ENCODE measurements around the gene FAM200B.
"Not testable (repeated sequence)": the region's sequence is repeated elsewhere in the genome, so short reads cannot be mapped to it uniquely, and the experiment has no call there.

Gene FAM200B

DNA sequence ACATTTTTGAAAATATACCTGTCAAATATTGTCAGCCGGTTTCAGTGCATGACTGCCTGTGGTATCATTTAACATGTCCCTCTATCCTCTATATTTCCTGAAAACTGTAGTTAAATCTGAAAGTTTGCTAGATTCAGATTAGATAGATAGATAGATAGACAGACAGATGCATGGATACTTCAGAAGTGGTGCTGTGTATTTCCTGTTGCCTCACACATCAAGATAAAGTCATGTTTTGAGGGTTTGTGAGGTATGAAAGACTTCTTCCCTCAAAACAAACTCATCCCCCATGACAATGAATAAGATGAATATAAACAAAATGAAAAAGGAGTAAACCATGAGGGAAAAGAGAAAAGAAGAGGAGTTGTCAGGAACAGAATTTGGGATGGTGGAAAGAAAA is 15.2 kb downstream of the FAM200B start:
- FAIRE-seq = no peak

DNA sequence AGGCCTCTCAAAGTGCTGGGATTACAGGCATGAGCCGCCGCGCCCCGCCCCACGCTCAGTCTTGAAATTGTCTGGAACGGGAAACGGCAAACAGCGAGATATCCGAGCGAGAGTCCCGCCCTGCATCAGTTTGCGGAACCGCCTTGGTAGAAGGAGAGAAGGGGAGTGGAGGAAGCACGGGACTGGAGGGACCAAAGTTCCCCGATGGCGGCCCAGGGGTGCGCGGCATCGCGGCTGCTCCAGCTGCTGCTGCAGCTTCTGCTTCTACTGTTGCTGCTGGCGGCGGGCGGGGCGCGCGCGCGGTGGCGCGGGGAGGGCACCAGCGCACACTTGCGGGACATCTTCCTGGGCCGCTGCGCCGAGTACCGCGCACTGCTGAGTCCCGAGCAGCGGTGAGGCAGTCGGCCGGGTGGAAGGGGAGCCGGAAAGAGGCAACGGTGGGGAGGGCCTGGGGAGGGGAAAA is 21.3 kb downstream of the FAM200B start, which contains the start of gene BST1:
TSS of gene BST1 (plus strand) at position 125 of the 463 bp plus-strand sequence. CDS start at position 205, 80 bp downstream.
- no peak for FAIRE-seq

- no peak for FAIRE-seq
Observed at GRCh38 chr4:15703439-15703838, 21.8 kb downstream of the FAM200B start.

GRCh38 chr4:15704129-15704528 is 22.5 kb downstream of the FAM200B start:
- FAIRE-seq = no peak

- no peak for FAIRE-seq
Observed at GRCh38 chr4:15706646-15707362, 25.2 kb downstream of the FAM200B start.

DNA sequence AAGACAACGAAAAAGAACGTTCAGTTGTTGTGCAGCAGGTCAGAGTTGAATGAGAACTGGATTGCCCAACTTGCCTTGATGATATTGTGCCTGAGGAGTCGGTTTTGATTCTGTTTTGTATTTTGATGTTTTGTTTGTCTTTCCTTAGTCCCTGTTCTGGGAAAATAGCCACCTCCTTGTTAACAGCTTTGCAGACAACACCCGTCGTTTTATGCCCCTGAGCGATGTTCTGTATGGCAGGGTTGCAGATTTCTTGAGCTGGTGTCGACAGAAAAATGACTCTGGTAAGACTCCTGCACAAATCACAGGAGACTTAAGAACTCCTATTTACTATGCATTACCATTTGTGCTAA is 25.7 kb downstream of the FAM200B start:
- no peak for FAIRE-seq

GRCh38 chr4:15711762-15712161 is 30.1 kb downstream of the FAM200B start:
- no peak for FAIRE-seq

DNA sequence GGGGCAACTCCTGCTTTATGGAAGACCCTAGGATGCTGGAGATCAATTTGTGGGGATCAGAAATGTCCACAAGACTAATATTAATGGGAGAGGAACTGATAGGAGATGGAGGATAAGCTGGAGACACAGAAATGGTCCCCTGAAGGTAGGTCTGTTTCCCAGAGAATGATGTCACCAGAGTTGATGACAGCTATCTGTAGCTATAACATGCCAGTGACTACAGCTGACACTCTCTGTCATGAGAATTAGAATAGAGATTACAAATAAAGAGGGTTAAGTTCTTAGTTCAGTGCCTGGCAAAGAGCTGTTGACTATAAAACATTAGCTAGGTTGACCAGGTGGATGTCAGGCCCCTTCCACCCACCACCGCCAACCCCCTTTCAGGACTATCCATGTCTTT is 30.6 kb downstream of the FAM200B start:
- FAIRE-seq = no peak

DNA sequence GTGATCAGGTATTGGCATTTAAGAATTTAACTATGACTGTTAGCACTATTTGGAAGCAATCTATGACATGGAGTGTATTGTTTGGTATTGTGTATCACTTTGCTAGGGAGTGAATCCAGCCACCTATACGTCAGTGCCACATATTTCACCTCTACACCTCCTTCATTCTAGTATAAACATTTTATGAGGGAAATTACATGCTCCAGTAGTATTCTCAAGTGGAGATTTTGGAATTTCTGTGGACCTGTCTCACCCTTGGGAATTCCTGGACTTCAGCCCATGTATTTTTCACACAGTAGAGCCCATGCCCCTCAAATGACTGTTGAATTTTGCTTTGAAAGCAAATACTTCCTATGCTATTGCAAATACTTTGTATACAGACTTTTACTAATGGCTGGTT is 32.5 kb downstream of the FAM200B start:
- FAIRE-seq = no peak

DNA sequence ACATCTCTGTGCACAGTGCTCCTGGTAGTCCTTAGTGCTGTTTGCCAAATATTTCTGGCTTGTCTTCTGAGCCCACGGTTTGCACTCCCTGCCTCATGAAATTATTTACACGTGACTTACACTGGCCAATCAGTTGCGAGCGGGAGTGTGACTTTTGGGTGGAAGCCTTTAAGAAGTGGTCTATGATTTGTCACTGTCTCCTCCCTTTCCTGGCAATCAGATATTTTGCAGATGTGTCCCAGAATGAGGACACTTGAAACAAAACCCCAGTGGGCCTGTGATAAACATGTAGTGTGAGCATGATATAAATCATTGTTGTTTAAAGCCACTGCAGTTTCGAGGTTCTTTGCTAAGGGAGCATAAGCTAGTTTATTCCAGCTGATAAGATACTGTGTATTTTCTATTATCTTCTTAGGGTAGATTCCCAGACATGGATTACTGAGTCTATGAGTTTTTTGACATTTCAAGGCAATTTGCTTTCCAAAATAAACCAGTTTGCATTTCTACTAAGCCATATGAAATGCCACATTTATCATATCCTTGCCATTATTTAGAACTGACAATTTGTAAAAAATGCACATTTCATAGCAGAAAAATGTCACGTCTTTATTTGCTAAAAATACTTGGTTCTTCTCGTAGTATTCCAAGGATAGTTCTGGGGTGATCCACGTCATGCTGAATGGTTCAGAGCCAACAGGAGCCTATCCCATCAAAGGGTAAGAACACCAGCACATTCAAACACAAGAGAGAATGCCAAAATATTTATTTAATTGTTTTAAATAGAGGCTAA is 33.2 kb downstream of the FAM200B start:
- no peak for FAIRE-seq

- no peak for FAIRE-seq
Observed at GRCh38 chr4:15716115-15716514, 34.5 kb downstream of the FAM200B start.

GRCh38 chr4:15717086-15717485 is 35.5 kb downstream of the FAM200B start:
- FAIRE-seq = no peak

DNA sequence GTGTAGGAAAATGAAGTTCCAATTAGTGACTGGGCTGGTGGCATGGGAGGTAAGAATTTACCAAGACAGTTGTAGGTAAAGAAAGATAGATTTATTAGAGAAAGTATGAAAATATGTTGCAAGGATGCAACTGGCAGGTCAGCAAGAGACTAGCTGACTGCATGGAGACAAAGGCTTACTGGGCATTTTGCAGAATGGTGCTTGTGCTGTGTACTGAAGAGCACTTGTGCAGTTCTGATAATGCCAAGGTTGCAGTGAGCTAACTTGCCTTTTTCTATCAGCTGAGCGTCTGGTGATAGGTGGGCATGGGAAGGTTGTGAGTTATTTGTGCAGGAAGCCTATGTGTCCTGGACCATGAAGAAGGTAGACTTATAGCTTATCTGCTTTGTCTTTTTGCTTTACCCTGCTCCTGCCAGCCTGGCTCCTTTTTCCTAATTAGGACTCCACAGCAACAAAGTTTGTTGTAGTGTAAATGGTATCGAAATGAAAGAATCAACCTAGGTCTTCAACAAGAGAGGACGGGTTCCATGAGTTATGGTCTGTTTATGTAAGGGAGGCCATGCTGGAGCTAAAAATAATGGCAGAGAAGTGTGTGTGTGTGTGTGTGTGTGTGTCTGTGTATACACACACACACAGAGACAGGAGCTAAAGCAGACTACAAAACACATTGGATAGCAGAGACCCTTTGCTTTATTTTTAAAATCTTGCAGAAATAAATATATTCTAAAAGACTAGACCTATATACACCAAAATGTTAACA is 36.2 kb downstream of the FAM200B start:
- FAIRE-seq = no peak

DNA sequence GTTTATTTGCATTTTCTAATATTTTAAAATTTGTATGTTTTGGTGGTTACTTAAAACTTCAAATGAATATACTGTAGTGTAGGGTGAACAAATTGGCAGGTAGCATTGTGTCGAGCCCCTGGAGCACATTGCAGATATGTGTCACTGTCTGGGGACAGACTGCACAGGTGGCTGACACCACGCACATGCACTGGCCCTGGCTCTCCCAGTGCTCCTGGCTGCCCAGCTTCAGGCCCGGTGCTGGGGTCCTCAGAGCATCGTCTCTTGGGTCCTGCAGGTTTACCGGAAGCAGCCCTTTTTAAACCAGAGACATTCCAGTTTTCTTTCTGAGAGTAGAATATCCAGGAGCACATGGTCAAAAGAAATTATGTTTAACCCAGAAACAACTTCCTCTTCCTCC is 36.8 kb downstream of the FAM200B start:
- no peak for FAIRE-seq

DNA sequence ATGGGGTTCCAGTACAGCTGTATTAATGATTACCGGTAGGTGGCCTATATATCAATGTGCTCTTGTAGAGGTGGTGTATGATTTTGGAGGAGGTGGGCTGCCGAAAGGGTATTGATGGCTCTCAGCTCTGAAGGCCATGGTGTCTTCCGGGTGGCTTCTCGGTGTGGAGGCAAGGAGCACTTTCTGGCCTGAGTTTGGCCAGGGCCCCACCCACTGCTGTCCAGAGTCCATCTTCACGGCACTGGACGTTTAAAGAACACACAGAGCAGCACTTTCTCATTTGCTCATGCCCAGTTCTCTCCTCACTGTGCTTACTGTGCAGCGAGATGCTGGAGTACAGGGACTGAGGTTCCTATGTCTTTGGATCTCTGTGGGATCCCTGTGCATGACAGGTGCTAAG is 37.3 kb downstream of the FAM200B start:
- no peak for FAIRE-seq

DNA sequence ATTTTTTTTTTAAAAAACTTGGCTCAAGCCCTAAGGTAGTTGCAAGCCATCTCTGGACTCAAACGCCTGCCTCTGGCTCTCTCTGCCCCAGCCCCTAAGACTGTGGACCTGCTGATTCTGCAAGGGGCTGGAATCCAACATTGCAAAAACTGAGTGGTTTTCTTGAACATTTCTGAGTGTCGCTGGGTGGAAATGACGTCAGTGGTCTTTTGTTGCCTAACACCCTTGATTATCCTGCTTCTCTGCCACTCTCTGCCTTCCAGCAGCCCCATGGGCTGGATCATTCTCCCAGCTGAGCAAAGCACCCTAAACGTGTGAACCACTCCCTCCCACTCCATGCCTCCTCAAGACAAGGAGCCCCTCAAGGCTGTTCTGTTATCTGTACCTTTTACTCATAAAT is 37.9 kb downstream of the FAM200B start:
- no peak for FAIRE-seq

DNA sequence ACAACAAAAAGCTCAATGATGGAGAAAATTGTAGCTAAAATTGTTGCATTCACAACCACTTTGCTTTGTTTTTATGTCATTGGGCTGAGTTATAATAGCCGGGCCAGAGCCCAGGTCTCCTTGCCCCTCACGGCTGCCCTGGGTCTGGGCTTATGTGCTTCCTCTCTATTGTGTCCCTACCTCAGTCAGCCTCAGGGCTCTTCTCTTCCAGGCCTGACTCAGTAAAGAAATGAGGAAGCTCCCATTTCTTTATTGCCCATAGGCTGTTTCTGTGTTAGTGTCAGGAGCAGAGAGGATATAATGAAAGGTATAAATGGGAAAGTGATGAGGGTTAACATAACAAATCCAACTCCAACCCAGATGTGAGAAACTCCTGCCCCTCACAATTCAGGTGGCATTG is 39.2 kb downstream of the FAM200B start:
- no peak for FAIRE-seq

DNA sequence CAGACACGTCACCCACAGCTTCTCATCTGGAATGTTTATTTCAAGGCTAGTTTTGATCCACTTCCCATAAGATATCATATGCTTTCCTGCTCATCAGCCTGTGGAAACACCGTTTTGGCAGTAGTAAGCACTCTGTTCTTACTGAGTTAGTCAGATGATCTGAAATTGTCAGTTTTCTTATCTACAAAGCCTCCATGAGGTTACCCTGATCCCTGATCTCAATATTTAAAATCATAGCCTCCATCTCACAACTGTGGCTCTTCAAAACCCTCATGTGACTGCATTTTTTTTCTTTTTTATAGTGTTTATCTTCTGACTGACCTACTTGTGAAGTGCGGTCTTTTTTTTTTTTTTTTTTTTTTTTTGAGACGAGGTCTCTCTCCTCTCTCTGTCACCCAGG is 44.0 kb downstream of the FAM200B start:
- no peak for FAIRE-seq

DNA sequence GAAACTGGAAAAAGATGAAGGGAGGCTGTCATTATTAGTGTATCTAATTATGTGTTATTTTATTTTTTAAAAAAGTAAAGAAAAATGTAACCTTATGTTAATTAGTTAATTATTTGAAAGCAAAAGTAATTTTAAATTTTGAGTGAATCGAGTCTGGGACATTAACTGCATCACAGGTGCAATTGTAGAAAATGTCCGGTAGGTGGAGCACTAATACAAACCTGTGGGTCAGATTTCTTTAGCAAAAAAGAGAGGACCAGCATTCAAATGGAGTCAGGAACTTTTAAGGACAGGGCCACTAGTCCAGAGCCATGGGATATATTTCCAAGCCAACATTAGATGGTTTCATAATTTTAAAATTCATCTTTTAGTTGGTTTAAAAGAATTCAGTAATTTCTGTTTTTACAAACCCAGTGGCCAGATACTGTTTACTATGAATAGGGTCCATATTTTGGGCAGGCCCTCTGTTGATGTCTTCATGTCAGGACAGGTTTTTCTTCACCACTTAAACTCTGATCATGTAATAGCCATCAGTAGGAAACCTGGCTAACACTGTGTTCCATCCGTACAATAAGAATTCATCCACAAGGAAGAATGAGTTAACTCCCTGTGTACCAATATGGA is 48.4 kb downstream of the FAM200B start:
- FAIRE-seq = peak; percentile 99

DNA sequence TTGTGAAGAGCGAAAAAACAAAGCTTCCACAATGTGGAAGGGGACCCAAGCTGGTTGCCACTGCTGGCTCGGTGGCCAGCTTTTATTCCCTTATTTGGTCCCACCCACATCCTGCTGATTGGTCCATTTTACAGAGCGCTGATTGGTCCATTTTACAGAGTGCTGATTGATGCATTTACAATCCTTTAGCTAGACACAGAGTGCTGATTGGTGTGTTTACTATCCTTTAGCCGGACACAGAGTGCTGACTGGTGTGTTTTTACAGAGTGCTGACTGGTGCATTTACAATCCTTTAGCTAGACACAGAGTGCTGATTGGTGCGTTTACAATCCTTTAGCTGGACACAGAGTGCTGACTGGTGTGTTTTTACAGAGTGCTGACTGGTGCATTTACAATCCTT is 51.4 kb downstream of the FAM200B start:
- FAIRE-seq = not testable (repeated sequence)

DNA sequence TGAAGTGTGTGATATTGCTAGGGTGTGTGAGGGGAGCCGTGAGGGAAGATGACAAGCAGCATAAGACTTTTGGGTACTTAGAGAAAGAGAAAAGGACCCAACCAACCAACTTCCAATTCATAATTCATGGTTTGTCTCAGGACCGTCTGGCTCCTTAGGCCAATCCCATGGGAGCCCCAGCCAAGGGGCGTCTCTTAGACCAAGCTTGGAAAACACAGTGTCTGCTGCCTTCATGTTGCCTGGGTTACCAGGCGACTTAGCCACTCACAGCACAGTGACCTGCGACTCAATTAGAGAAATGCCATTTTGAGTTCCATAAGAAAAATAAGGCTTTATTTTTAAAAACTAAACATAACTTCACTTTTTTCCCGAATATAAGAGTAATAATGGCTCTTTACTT is 53.9 kb downstream of the FAM200B start:
- no peak for FAIRE-seq

GRCh38 chr4:15736514-15737050 is 55.0 kb downstream of the FAM200B start:
- FAIRE-seq = no peak

- no peak for FAIRE-seq
Observed at GRCh38 chr4:15737255-15737654, 55.6 kb downstream of the FAM200B start.

Measured in islet of Langerhans (tissue), 1 donor.